Mesothelial cell of epicardium (in vitro differentiated cells): ENCODE data around the gene CSF2. TPM values are rescaled to one million over a fixed set of nuclear protein-coding genes. Genes with fewer than 3 reads are reported as not detected.

Source experiments
- DNase-seq, 2 experiments: peaks; one replicate each; pipeline ENCODE4 v3.0.0; 2021; ENCODE audit warnings: low spot score in 2 of 2; ENCODE audit not compliant: unreplicated experiment in 2 of 2
- H3K27ac Mint-ChIP-seq: 2 replicates; pipeline ENCODE4 v1.8.0; 2021; ENCODE audit warnings: mixed read lengths
- H3K27me3 Mint-ChIP-seq: 2 replicates; pipeline ENCODE4 v1.8.0; 2021; ENCODE audit warnings: low read depth, mixed read lengths
- H3K36me3 Mint-ChIP-seq: 2 replicates; pipeline ENCODE4 v1.8.0; 2021; ENCODE audit warnings: mixed read lengths
- H3K4me1 Mint-ChIP-seq: 2 replicates; pipeline ENCODE4 v1.8.0; 2021; ENCODE audit warnings: mixed read lengths
- H3K4me3 Mint-ChIP-seq: 2 replicates; pipeline ENCODE4 v1.8.0; 2021; ENCODE audit warnings: mild to moderate bottlenecking, moderate library complexity, mixed read lengths
- H3K9me3 Mint-ChIP-seq: 2 replicates; pipeline ENCODE4 v1.8.0; 2021; ENCODE audit warnings: mixed read lengths
- CTCF ChIP-seq: fragments of 200-600 bp; sonication (generic); IDR thresholded peaks from one replicate; pipeline ENCODE4 v1.5.0; 2021; ENCODE audit warnings: antibody characterized with exemption; ENCODE audit not compliant: unreplicated experiment
- total RNA-seq: library from RNA; stranded (reverse); gene quantifications from 3 replicates; pipeline ENCODE4 v1.2.1, GENCODE V29; 2021

CSF2 gene
- total RNA-seq, 1 donor from 2014 or later: not detected

GRCh38 chr5:132087176-132087575 lies 13.6 kb downstream of the CSF2 start:
- TF ChIP-seq CTCF: no peak
- no peak for DNase-seq
- Mint-ChIP-seq H3K4me3 (no peak overlapping the region), H3K36me3 (no peaks in the 10 kb centered on the region), H3K27ac (no peak overlapping the region), H3K27me3 (no peaks in the 10 kb centered on the region), H3K4me1 (peaks cover 9% of the 10 kb centered on the region), H3K9me3 (no peaks in the 10 kb centered on the region)

- no peak for TF ChIP-seq CTCF
- DNase-seq: no peak
- Mint-ChIP-seq H3K9me3 (no peaks in the 10 kb centered on the region), H3K36me3 (no peaks in the 10 kb centered on the region), H3K4me1 (peaks cover 9% of the 10 kb centered on the region), H3K27ac (no peak overlapping the region), H3K4me3 (no peak overlapping the region), H3K27me3 (no peaks in the 10 kb centered on the region)
These were observed 14.1 kb downstream of the CSF2 start for GRCh38 chr5:132087661-132088060.

- Mint-ChIP-seq H3K36me3 (no peaks in the 10 kb centered on the region), H3K27me3 (no peaks in the 10 kb centered on the region), H3K9me3 (no peaks in the 10 kb centered on the region), H3K4me1 (peaks cover 9% of the 10 kb centered on the region), H3K4me3 (no peak overlapping the region), H3K27ac (no peak overlapping the region)
- no peak for TF ChIP-seq CTCF
- no peak for DNase-seq
These were observed 15.8 kb downstream of the CSF2 start for GRCh38 chr5:132089363-132089762.

GRCh38 chr5:132090107-132090506 lies 16.5 kb downstream of the CSF2 start:
- Mint-ChIP-seq H3K4me3 (no peak overlapping the region), H3K27ac (no peak overlapping the region)
- DNase-seq: no peak

GRCh38 chr5:132093271-132093670 lies 19.7 kb downstream of the CSF2 start:
- no peaks in the 10 kb centered on the region for H3K4me1 Mint-ChIP-seq
- no peaks in the 10 kb centered on the region for H3K9me3 Mint-ChIP-seq
- H3K27ac Mint-ChIP-seq: no peak overlapping the region
- no peak for DNase-seq
- no peak for TF ChIP-seq CTCF
- no peak overlapping the region for H3K4me3 Mint-ChIP-seq
- no peaks in the 10 kb centered on the region for H3K27me3 Mint-ChIP-seq
- no peaks in the 10 kb centered on the region for H3K36me3 Mint-ChIP-seq

More at GRCh38 chr5:132090107-132090506, 16.5 kb downstream of the CSF2 start:
- no peaks in the 10 kb centered on the region for H3K9me3 Mint-ChIP-seq
- no peak for TF ChIP-seq CTCF
- no peaks in the 10 kb centered on the region for H3K27me3 Mint-ChIP-seq
- H3K36me3 Mint-ChIP-seq: no peaks in the 10 kb centered on the region
- H3K4me1 Mint-ChIP-seq: peaks cover 9% of the 10 kb centered on the region
